Lung (tissue), 12 donors: ENCODE data around the gene COPS8. TPM values are rescaled to one million over a fixed set of nuclear protein-coding genes. Genes with fewer than 3 reads are reported as not detected.
A peak's percentile ranks its signal among the peaks of the same experiment; 100 is the strongest.

ENCODE experiments used
- ATAC-seq: fragments of 200-7000 bp; cut with Tn5 transposase; one replicate; pipeline ENCODE4 v1.9.1; 2020; ENCODE audit warnings: moderate number of reproducible peaks; ENCODE audit not compliant: insufficient read depth, low FRiP score
- DNase-seq, 3 donors: peaks; one replicate each; pipeline ENCODE4 v3.0.0-alpha.2; 2013 to 2017
- H3K27ac ChIP-seq, 2 donors: one replicate each; pipeline ENCODE4 v1.5.1; 2013; ENCODE audit warnings: mild to moderate bottlenecking in 2 of 2, moderate library complexity in 2 of 2, control low read depth in 1 of 2, inconsistent platforms in 1 of 2, low read depth in 1 of 2, low read length in 1 of 2
- H3K27me3 ChIP-seq, 3 donors: one replicate each; pipeline ENCODE4 v1.5.1; 2013; ENCODE audit warnings: low read length in 2 of 3; ENCODE audit not compliant: control insufficient read depth in 3 of 3, insufficient read depth in 3 of 3
- H3K36me3 ChIP-seq, 4 donors: one replicate each; pipeline ENCODE4 v1.5.1; 2013; ENCODE audit warnings: low read length in 4 of 4, mild to moderate bottlenecking in 1 of 4, moderate library complexity in 1 of 4; ENCODE audit not compliant: control insufficient read depth in 4 of 4, insufficient read depth in 4 of 4
- H3K4me1 ChIP-seq, 5 donors: one replicate each; pipeline ENCODE4 v1.5.1; 2013; ENCODE audit warnings: low read length in 5 of 5, mild to moderate bottlenecking in 2 of 5, moderate library complexity in 1 of 5; ENCODE audit not compliant: control insufficient read depth in 5 of 5, insufficient read depth in 5 of 5
- H3K4me3 ChIP-seq: one replicate; pipeline ENCODE4 v1.5.1; 2013; ENCODE audit warnings: mild to moderate bottlenecking, control low read depth, moderate library complexity
- H3K9ac ChIP-seq, 2 donors: one replicate each; pipeline ENCODE4 v1.5.1; 2013; ENCODE audit warnings: low read length in 2 of 2, control low read depth in 1 of 2; ENCODE audit not compliant: insufficient read depth in 1 of 2
- H3K9me3 ChIP-seq, 4 donors: one replicate each; pipeline ENCODE4 v1.5.1; 2013; ENCODE audit warnings: low read length in 3 of 4, mild to moderate bottlenecking in 1 of 4, moderate library complexity in 1 of 4; ENCODE audit not compliant: control insufficient read depth in 4 of 4, insufficient read depth in 3 of 4
- WGBS, 2 donors: extraction: QIAGEN DNeasy Blood & Tissue Kit; methylation state at CpG; one replicate each; pipeline ENCODE4 v1.1.7; 2013; 5-methylcytosine and 5-hydroxymethylcytosine counted together
- polyA plus RNA-seq, 2 donors: library from polyadenylated mRNA; stranded (reverse); fragments of 200-250 nt; gene quantifications; one replicate each; pipeline ENCODE4 v1.2.1, GENCODE V29; 2013
- total RNA-seq, 2 donors: library from RNA; depleted of rRNA in 1 of 2; stranded (reverse); fragments of >200 nt in 1 of 2; gene quantifications; one replicate each; pipeline ENCODE4 v1.2.1, GENCODE V29; 2014 to 2021
- TF ChIP-seq, protein P1 (sequence below): IDR thresholded peaks from 2 replicates; pipeline ENCODE4 v1.5.1; 2012; ENCODE audit warnings: mild to moderate bottlenecking; ENCODE audit errors: control extremely low read depth, extremely low read depth
- donor health status: control.
- donor health status: control.
- donor health status: Bipolar disorder and iron deficiency.
- donor health status: healthy.
- donor health status: DM: yes; HTN: yes; CAD: no.

COPS8 gene
- total and polyA plus RNA-seq, 4 donors = 24.7 to 70.5 (median 36.2) TPM

GRCh38 chr2:237083026-237083425 lies 2.7 kb upstream of the COPS8 start:
- Histone ChIP-seq H3K36me3 (peaks cover 0 to 3% (median 2%) of the 10 kb centered on the region in 4 donors), H3K4me1 (peaks cover 0 to 18% (median 0%) of the 10 kb centered on the region in 5 donors), H3K27ac (no peak overlapping the region), H3K9me3 (peaks cover 0 to 2% (median 0%) of the 10 kb centered on the region in 4 donors), H3K9ac (peak overlapping the region in 1 of 2 donors; percentile 5), H3K4me3 (no peak overlapping the region), H3K27me3 (no peaks in the 10 kb centered on the region)
- TF ChIP-seq, protein P1, sequence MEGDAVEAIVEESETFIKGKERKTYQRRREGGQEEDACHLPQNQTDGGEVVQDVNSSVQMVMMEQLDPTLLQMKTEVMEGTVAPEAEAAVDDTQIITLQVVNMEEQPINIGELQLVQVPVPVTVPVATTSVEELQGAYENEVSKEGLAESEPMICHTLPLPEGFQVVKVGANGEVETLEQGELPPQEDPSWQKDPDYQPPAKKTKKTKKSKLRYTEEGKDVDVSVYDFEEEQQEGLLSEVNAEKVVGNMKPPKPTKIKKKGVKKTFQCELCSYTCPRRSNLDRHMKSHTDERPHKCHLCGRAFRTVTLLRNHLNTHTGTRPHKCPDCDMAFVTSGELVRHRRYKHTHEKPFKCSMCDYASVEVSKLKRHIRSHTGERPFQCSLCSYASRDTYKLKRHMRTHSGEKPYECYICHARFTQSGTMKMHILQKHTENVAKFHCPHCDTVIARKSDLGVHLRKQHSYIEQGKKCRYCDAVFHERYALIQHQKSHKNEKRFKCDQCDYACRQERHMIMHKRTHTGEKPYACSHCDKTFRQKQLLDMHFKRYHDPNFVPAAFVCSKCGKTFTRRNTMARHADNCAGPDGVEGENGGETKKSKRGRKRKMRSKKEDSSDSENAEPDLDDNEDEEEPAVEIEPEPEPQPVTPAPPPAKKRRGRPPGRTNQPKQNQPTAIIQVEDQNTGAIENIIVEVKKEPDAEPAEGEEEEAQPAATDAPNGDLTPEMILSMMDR = no peak
- no peak for ATAC-seq
- DNase-seq = no peak
- 96 to 98% methylated on average over 3 of the region's 3 CpGs for WGBS, 2 donors

DNA sequence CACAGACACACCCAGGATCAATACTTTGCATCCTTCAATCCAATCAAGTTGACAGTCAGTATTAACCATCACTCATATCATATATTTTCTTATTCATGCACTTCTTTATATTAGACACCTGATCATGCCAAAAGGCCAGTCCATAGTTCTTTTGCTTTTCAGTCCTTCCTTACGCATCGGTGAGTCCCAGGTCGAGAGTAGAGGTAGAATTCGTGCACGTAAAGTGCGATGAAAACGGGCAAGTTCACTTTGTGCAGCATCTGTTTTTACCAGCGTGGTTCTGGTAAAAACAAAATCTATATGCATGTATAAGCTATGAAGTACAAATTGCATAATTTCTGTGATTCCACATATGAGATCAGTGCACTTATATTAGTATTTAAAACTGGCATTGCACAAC lies 1.2 kb upstream of the COPS8 start:
- H3K9ac ChIP-seq = peak overlapping the region in 1 of 2 donors; percentile 63
- no peak for ATAC-seq

GRCh38 chr2:237090906-237091305 lies 5.2 kb downstream of the COPS8 start:
- DNase-seq (no peak), ATAC-seq (no peak)
- H3K27ac ChIP-seq = peak overlapping the region in 1 of 2 donors; percentile 49
- WGBS, 2 donors = 93 to 95% methylated on average over 13 of the region's 13 CpGs
- TF ChIP-seq, protein P1 = no peak
- peaks cover 0 to 19% (median 5%) of the 10 kb centered on the region in 5 donors for H3K4me1 ChIP-seq
- peaks cover 0 to 2% (median 0%) of the 10 kb centered on the region in 4 donors for H3K9me3 ChIP-seq
- H3K27me3 ChIP-seq = no peaks in the 10 kb centered on the region
- H3K36me3 ChIP-seq = peaks cover 9 to 48% (median 12%) of the 10 kb centered on the region in 4 donors
- H3K9ac ChIP-seq = no peak overlapping the region
- no peak overlapping the region for H3K4me3 ChIP-seq

More for the DNA sequence above, 1.2 kb upstream of the COPS8 start:
- 95 to 96% methylated on average over 8 of the region's 8 CpGs for WGBS, 2 donors
- H3K27ac ChIP-seq = no peak overlapping the region
- TF ChIP-seq, protein P1 = no peak
- peaks cover 2 to 5% (median 3%) of the 10 kb centered on the region in 4 donors for H3K36me3 ChIP-seq
- H3K4me1 ChIP-seq = peaks cover 0 to 18% (median 0%) of the 10 kb centered on the region in 5 donors
- H3K27me3 ChIP-seq = no peaks in the 10 kb centered on the region
- DNase-seq = no peak
- H3K9me3 ChIP-seq = peaks cover 0 to 2% (median 0%) of the 10 kb centered on the region in 4 donors
- no peak overlapping the region for H3K4me3 ChIP-seq
